GM12872 (cell line): ENCODE measurements around the gene WWOX.

Source experiments
- CTCF ChIP-seq: IDR thresholded peaks from 3 replicates; pipeline ENCODE4 v1.5.1; 2011; ENCODE audit warnings: low read depth, mild to moderate bottlenecking, low read length, moderate library complexity; ENCODE audit not compliant: insufficient read depth

Gene WWOX

GRCh38 chr16:78438219-78438618 lies 338.8 kb downstream of the WWOX start:
- no peak for TF ChIP-seq CTCF

GRCh38 chr16:78438632-78439031 lies 339.2 kb downstream of the WWOX start:
- no peak for TF ChIP-seq CTCF

- no peak for TF ChIP-seq CTCF
These were observed 340.2 kb downstream of the WWOX start for GRCh38 chr16:78439646-78440045.

GRCh38 chr16:78441298-78441697 lies 341.8 kb downstream of the WWOX start:
- no peak for TF ChIP-seq CTCF

- no peak for TF ChIP-seq CTCF
These were observed 344.3 kb downstream of the WWOX start for GRCh38 chr16:78443542-78444364.

GRCh38 chr16:78445818-78446217 lies 346.4 kb downstream of the WWOX start:
- no peak for TF ChIP-seq CTCF

GRCh38 chr16:78446486-78446885 lies 347.0 kb downstream of the WWOX start:
- TF ChIP-seq CTCF, result no peak
